ENCODE measurements around the gene RALB. TPM values are rescaled to one million over a fixed set of nuclear protein-coding genes. Genes with fewer than 3 reads are reported as not detected.
"Not testable (repeated sequence)": the region's sequence is repeated elsewhere in the genome, so short reads cannot be mapped to it uniquely, and the experiment has no call there.

RALB gene
- polyA plus RNA-seq, 2 donors: 37.1 to 62.4 TPM

- WGBS, 2 donors: 88 to 90% methylated on average over 16 of the region's 16 CpGs
- no peak overlapping the region for H3K4me3 ChIP-seq (ENCODE audit: low read depth in 1 of 2, low read length in 2 of 2)
- no peaks in the 10 kb centered on the region for H3K9me3 ChIP-seq (ENCODE audit: control insufficient read depth in 2 of 2, insufficient read depth in 1 of 2, low read depth in 1 of 2, low read length in 1 of 2)
- H3K27ac ChIP-seq (ENCODE audit: low read depth in 2 of 2, low read length in 1 of 2): no peak overlapping the region
- H3K36me3 ChIP-seq (ENCODE audit: control insufficient read depth in 2 of 2, insufficient read depth in 2 of 2, low read length in 1 of 2): peaks cover 0 to 3% of the 10 kb centered on the region in 2 donors
- H3K27me3 ChIP-seq (ENCODE audit: control insufficient read depth in 1 of 2, insufficient read depth in 2 of 2, low read length in 2 of 2): no peaks in the 10 kb centered on the region
- H3K4me1 ChIP-seq (ENCODE audit: control insufficient read depth in 2 of 2, insufficient read depth in 2 of 2, low read length in 1 of 2): no peaks in the 10 kb centered on the region
These were observed 55.6 kb downstream of the RALB start for GRCh38 chr2:120308038-120308910.

- Histone ChIP-seq H3K4me3 (ENCODE audit: low read depth in 1 of 2, low read length in 2 of 2) (no peak overlapping the region), H3K27ac (ENCODE audit: low read depth in 2 of 2, low read length in 1 of 2) (no peak overlapping the region), H3K9me3 (ENCODE audit: control insufficient read depth in 2 of 2, insufficient read depth in 1 of 2, low read depth in 1 of 2, low read length in 1 of 2) (no peaks in the 10 kb centered on the region), H3K27me3 (ENCODE audit: control insufficient read depth in 1 of 2, insufficient read depth in 2 of 2, low read length in 2 of 2) (no peaks in the 10 kb centered on the region), H3K36me3 (ENCODE audit: control insufficient read depth in 2 of 2, insufficient read depth in 2 of 2, low read length in 1 of 2) (peaks cover 0 to 3% of the 10 kb centered on the region in 2 donors), H3K4me1 (ENCODE audit: control insufficient read depth in 2 of 2, insufficient read depth in 2 of 2, low read length in 1 of 2) (no peaks in the 10 kb centered on the region)
- WGBS, 2 donors: 89 to 91% methylated on average over 6 of the region's 6 CpGs
These were observed 57.5 kb downstream of the RALB start for GRCh38 chr2:120310136-120310535.

- H3K36me3 ChIP-seq (ENCODE audit: control insufficient read depth in 2 of 2, insufficient read depth in 2 of 2, low read length in 1 of 2); H3K27ac ChIP-seq (ENCODE audit: low read depth in 2 of 2, low read length in 1 of 2); H3K27me3 ChIP-seq (ENCODE audit: control insufficient read depth in 1 of 2, insufficient read depth in 2 of 2, low read length in 2 of 2); H3K4me3 ChIP-seq (ENCODE audit: low read depth in 1 of 2, low read length in 2 of 2); H3K4me1 ChIP-seq (ENCODE audit: control insufficient read depth in 2 of 2, insufficient read depth in 2 of 2, low read length in 1 of 2); H3K9me3 ChIP-seq (ENCODE audit: control insufficient read depth in 2 of 2, insufficient read depth in 1 of 2, low read depth in 1 of 2, low read length in 1 of 2): not testable (repeated sequence)
- 96 to 97% methylated on average over 8 of the region's 8 CpGs for WGBS, 2 donors
These were observed 58.2 kb downstream of the RALB start for GRCh38 chr2:120310841-120311240.

GRCh38 chr2:120312076-120312475 lies 59.4 kb downstream of the RALB start:
- Histone ChIP-seq H3K27ac (ENCODE audit: low read depth in 2 of 2, low read length in 1 of 2) (no peak overlapping the region), H3K9me3 (ENCODE audit: control insufficient read depth in 2 of 2, insufficient read depth in 1 of 2, low read depth in 1 of 2, low read length in 1 of 2) (no peaks in the 10 kb centered on the region), H3K27me3 (ENCODE audit: control insufficient read depth in 1 of 2, insufficient read depth in 2 of 2, low read length in 2 of 2) (no peaks in the 10 kb centered on the region), H3K36me3 (ENCODE audit: control insufficient read depth in 2 of 2, insufficient read depth in 2 of 2, low read length in 1 of 2) (no peaks in the 10 kb centered on the region), H3K4me3 (ENCODE audit: low read depth in 1 of 2, low read length in 2 of 2) (no peak overlapping the region), H3K4me1 (ENCODE audit: control insufficient read depth in 2 of 2, insufficient read depth in 2 of 2, low read length in 1 of 2) (no peaks in the 10 kb centered on the region)
- 76 to 96% methylated on average over 6 of the region's 6 CpGs for WGBS, 2 donors

- Histone ChIP-seq H3K4me3 (ENCODE audit: low read depth in 1 of 2, low read length in 2 of 2) (peak overlapping the region; percentile 24 to 53), H3K27ac (ENCODE audit: low read depth in 2 of 2, low read length in 1 of 2) (peak overlapping the region; percentile 15 to 60), H3K4me1 (ENCODE audit: control insufficient read depth in 2 of 2, insufficient read depth in 2 of 2, low read length in 1 of 2) (no peaks in the 10 kb centered on the region), H3K27me3 (ENCODE audit: control insufficient read depth in 1 of 2, insufficient read depth in 2 of 2, low read length in 2 of 2) (no peaks in the 10 kb centered on the region), H3K36me3 (ENCODE audit: control insufficient read depth in 2 of 2, insufficient read depth in 2 of 2, low read length in 1 of 2) (no peaks in the 10 kb centered on the region), H3K9me3 (ENCODE audit: control insufficient read depth in 2 of 2, insufficient read depth in 1 of 2, low read depth in 1 of 2, low read length in 1 of 2) (no peaks in the 10 kb centered on the region)
- WGBS, 2 donors: 4% methylated on average over 38 of the region's 38 CpGs
These were observed 60.4 kb downstream of the RALB start for GRCh38 chr2:120312860-120313694.

GRCh38 chr2:120313695-120314615 lies 61.3 kb downstream of the RALB start:
- peak overlapping the region; percentile 24 to 53 for H3K4me3 ChIP-seq (ENCODE audit: low read depth in 1 of 2, low read length in 2 of 2)
- no peaks in the 10 kb centered on the region for H3K4me1 ChIP-seq (ENCODE audit: control insufficient read depth in 2 of 2, insufficient read depth in 2 of 2, low read length in 1 of 2)
- no peaks in the 10 kb centered on the region for H3K27me3 ChIP-seq (ENCODE audit: control insufficient read depth in 1 of 2, insufficient read depth in 2 of 2, low read length in 2 of 2)
- WGBS, 2 donors: 58 to 62% methylated on average over 39 of the region's 39 CpGs
- no peaks in the 10 kb centered on the region for H3K9me3 ChIP-seq (ENCODE audit: control insufficient read depth in 2 of 2, insufficient read depth in 1 of 2, low read depth in 1 of 2, low read length in 1 of 2)
- H3K27ac ChIP-seq (ENCODE audit: low read depth in 2 of 2, low read length in 1 of 2): no peak overlapping the region
- no peaks in the 10 kb centered on the region for H3K36me3 ChIP-seq (ENCODE audit: control insufficient read depth in 2 of 2, insufficient read depth in 2 of 2, low read length in 1 of 2)

GRCh38 chr2:120314690-120315366 lies 62.2 kb downstream of the RALB start:
- Histone ChIP-seq H3K27me3 (ENCODE audit: control insufficient read depth in 1 of 2, insufficient read depth in 2 of 2, low read length in 2 of 2) (no peaks in the 10 kb centered on the region), H3K4me3 (ENCODE audit: low read depth in 1 of 2, low read length in 2 of 2) (no peak overlapping the region), H3K4me1 (ENCODE audit: control insufficient read depth in 2 of 2, insufficient read depth in 2 of 2, low read length in 1 of 2) (no peaks in the 10 kb centered on the region), H3K27ac (ENCODE audit: low read depth in 2 of 2, low read length in 1 of 2) (no peak overlapping the region), H3K9me3 (ENCODE audit: control insufficient read depth in 2 of 2, insufficient read depth in 1 of 2, low read depth in 1 of 2, low read length in 1 of 2) (no peaks in the 10 kb centered on the region), H3K36me3 (ENCODE audit: control insufficient read depth in 2 of 2, insufficient read depth in 2 of 2, low read length in 1 of 2) (no peaks in the 10 kb centered on the region)
- WGBS, 2 donors: 80 to 82% methylated on average over 19 of the region's 19 CpGs

- Histone ChIP-seq H3K27ac (ENCODE audit: low read depth in 2 of 2, low read length in 1 of 2) (no peak overlapping the region), H3K27me3 (ENCODE audit: control insufficient read depth in 1 of 2, insufficient read depth in 2 of 2, low read length in 2 of 2) (no peaks in the 10 kb centered on the region), H3K36me3 (ENCODE audit: control insufficient read depth in 2 of 2, insufficient read depth in 2 of 2, low read length in 1 of 2) (no peaks in the 10 kb centered on the region), H3K4me1 (ENCODE audit: control insufficient read depth in 2 of 2, insufficient read depth in 2 of 2, low read length in 1 of 2) (peaks cover 0 to 4% of the 10 kb centered on the region in 2 donors), H3K4me3 (ENCODE audit: low read depth in 1 of 2, low read length in 2 of 2) (no peak overlapping the region), H3K9me3 (ENCODE audit: control insufficient read depth in 2 of 2, insufficient read depth in 1 of 2, low read depth in 1 of 2, low read length in 1 of 2) (no peaks in the 10 kb centered on the region)
- 92 to 94% methylated on average over 17 of the region's 17 CpGs for WGBS, 2 donors
These were observed 62.8 kb downstream of the RALB start for GRCh38 chr2:120315367-120316033.
